PC-9 (cell line): ENCODE results near the gene TPRG1. TPM values are rescaled to one million over a fixed set of nuclear protein-coding genes. Genes with fewer than 3 reads are reported as not detected.

ENCODE experiments used
- BruUV-seq: library from RNA; stranded (reverse); fragments of 400-500 nt; replicated peaks from 2 replicates; lab custom pipeline; 2021; lab: Mats Ljungman, UMichigan
- CTCF ChIA-PET: fragments of 300-600 bp; sonication (Branson Sonifier 250); formaldehyde crosslinking; loops from one replicate; lab custom pipeline; 2022; ENCODE audit warnings: antibody characterized with exemption; lab: Charles Lee
- POLR2A ChIA-PET: fragments of 300-600 bp; sonication (Branson Sonifier 250); formaldehyde crosslinking; loops from one replicate; lab custom pipeline; 2022; ENCODE audit warnings: antibody characterized with exemption; ENCODE audit not compliant: unreplicated experiment; lab: Charles Lee
- DNase-seq, 2 experiments: peaks; one replicate each; pipeline versions ENCODE4 v3.0.0 to v3.0.0-alpha.2; 2015 to 2022; ENCODE audit warnings: mixed read lengths in 1 of 2
- H2AFZ ChIP-seq: fragments of 200-600 bp; sonication (generic); 2 replicates; pipeline ENCODE4 v1.8.1; 2017; ENCODE audit warnings: antibody characterized with exemption
- H3F3A ChIP-seq: fragments of 200-600 bp; sonication (generic); 2 replicates; pipeline ENCODE4 v1.8.1; 2017; ENCODE audit warnings: antibody characterized with exemption, mild to moderate bottlenecking, low read depth; ENCODE audit not compliant: insufficient read depth
- H3K27ac ChIP-seq: fragments of 200-600 bp; sonication (generic); 2 replicates; pipeline ENCODE4 v1.6.1; 2016; ENCODE audit warnings: mixed run types
- H3K27me3 ChIP-seq: fragments of 200-600 bp; sonication (generic); 2 replicates; pipeline ENCODE4 v1.6.1; 2016; ENCODE audit warnings: low read depth, mixed run types; ENCODE audit not compliant: insufficient read depth
- H3K36me3 ChIP-seq: fragments of 200-600 bp; sonication (generic); 2 replicates; pipeline ENCODE4 v1.6.1; 2016; ENCODE audit warnings: low read depth, mixed run types
- H3K4me1 ChIP-seq: fragments of 200-600 bp; sonication (generic); replicated peaks from 2 replicates; pipeline ENCODE4 v1.6.1; 2016; ENCODE audit warnings: mixed run types; ENCODE audit not compliant: insufficient read depth
- H3K4me2 ChIP-seq: fragments of 200-600 bp; sonication (generic); 2 replicates; pipeline ENCODE4 v1.6.1; 2017; ENCODE audit warnings: mixed run types
- H3K4me3 ChIP-seq: fragments of 200-600 bp; sonication (generic); 2 replicates; pipeline ENCODE4 v1.6.1; 2016; ENCODE audit warnings: mixed run types
- H3K79me2 ChIP-seq: fragments of 200-600 bp; sonication (generic); 2 replicates; pipeline ENCODE4 v1.6.1; 2017; ENCODE audit warnings: low read depth, mixed run types
- H3K9me2 ChIP-seq: fragments of 200-600 bp; sonication (generic); 2 replicates; pipeline ENCODE4 v1.8.1; 2017; ENCODE audit warnings: mild to moderate bottlenecking; ENCODE audit not compliant: insufficient read depth
- H3K9me3 ChIP-seq: fragments of 200-600 bp; sonication (generic); 2 replicates; pipeline ENCODE4 v1.8.1; 2016; ENCODE audit warnings: low read depth; ENCODE audit not compliant: insufficient read depth
- H4K20me1 ChIP-seq: fragments of 200-600 bp; sonication (generic); 2 replicates; pipeline ENCODE4 v1.8.1; 2017; ENCODE audit not compliant: insufficient read depth
- EZH2 ChIP-seq: fragments of 200-600 bp; sonication (generic); IDR thresholded peaks from 2 replicates; pipeline ENCODE4 v1.8.0; 2017; ENCODE audit warnings: antibody characterized with exemption, low read depth
- intact Hi-C: fragments of 100-400 bp; cut with micrococcal nuclease; formaldehyde crosslinking; loops from one replicate; pipeline ENCODE4 v1.10.0; 2022; ENCODE audit not compliant: unreplicated experiment
- total RNA-seq: library from RNA; stranded (reverse); gene quantifications from 2 replicates; pipeline ENCODE4 v1.2.3, GENCODE V29; 2021
- TF ChIP-seq, protein P1 (sequence below): fragments of 200-600 bp; sonication (generic); conservative IDR thresholded peaks from 2 replicates; pipeline ENCODE4 v1.6.1; 2017; ENCODE audit warnings: mixed run types, antibody characterized with exemption, mild to moderate bottlenecking, moderate library complexity

The TPRG1 gene
- total RNA-seq, 1 experiment from 2014 or later, result 1.9 TPM

DNA sequence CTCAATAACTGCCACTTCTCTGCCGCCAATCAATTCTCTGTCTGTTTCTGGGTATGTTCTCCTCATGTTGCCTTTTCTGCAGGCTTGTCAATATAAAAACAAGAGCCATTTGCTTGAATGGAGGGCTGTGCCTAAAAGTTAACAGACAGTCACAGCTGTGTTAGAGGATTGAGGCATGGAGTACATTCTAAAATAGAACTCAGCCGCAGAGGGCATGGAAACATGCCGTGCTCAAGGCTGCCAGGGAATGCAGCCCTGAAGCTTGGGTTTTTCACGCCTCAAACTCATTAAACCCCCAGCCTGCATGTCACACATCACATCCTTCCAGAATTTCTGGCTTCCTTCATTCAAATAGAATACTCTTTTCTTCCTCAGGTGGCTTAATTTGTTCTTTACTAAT lies 166.6 kb downstream of the TPRG1 start:
- BruUV-seq, result no TSS peak
- Histone ChIP-seq H3F3A (no peaks in the 10 kb centered on the region), H3K27ac (no peak overlapping the region), H3K36me3 (no peaks in the 10 kb centered on the region), H3K4me2 (no peak overlapping the region), H3K27me3 (no peaks in the 10 kb centered on the region), H4K20me1 (no peaks in the 10 kb centered on the region), H3K9me2 (no peaks in the 10 kb centered on the region), H3K4me1 (peaks cover 17% of the 10 kb centered on the region), H3K4me3 (no peak overlapping the region), H3K79me2 (no peaks in the 10 kb centered on the region), H2AFZ (no peak overlapping the region), H3K9me3 (peaks cover 21% of the 10 kb centered on the region)
- intact Hi-C loops, result no loop called here
- ChIA-PET POLR2A (interaction anchor here (0.7 kb wide), 1 partner anchor 14 kb away, joined by 15 read pairs; no protein-coding TSS in a partner anchor), CTCF (no interaction called here)
- TF ChIP-seq EZH2, result no peak
- TF ChIP-seq, protein P1, sequence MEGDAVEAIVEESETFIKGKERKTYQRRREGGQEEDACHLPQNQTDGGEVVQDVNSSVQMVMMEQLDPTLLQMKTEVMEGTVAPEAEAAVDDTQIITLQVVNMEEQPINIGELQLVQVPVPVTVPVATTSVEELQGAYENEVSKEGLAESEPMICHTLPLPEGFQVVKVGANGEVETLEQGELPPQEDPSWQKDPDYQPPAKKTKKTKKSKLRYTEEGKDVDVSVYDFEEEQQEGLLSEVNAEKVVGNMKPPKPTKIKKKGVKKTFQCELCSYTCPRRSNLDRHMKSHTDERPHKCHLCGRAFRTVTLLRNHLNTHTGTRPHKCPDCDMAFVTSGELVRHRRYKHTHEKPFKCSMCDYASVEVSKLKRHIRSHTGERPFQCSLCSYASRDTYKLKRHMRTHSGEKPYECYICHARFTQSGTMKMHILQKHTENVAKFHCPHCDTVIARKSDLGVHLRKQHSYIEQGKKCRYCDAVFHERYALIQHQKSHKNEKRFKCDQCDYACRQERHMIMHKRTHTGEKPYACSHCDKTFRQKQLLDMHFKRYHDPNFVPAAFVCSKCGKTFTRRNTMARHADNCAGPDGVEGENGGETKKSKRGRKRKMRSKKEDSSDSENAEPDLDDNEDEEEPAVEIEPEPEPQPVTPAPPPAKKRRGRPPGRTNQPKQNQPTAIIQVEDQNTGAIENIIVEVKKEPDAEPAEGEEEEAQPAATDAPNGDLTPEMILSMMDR, result no peak
- no peak for DNase-seq

DNA sequence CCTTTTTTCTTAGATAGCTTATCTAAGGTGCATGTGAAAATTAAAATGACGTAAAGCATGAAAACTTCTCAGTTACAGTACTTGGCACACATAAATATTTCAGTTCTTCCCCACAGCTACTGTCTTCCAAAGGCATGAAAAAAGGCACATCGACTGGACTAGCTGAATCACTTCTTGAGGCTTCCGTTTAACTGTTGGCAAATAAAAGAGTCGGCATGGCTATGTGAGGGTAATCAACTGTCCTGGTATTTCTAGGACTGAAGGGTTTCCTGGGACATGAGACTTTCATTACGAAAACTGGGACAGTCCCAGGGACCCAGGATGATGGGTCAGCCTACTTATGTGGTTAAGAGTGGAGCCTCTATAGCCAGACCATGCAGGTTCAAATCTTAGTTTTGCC lies 168.2 kb downstream of the TPRG1 start:
- Histone ChIP-seq H3K27me3 (no peaks in the 10 kb centered on the region), H3K79me2 (no peaks in the 10 kb centered on the region), H3K27ac (no peak overlapping the region), H3K9me2 (no peaks in the 10 kb centered on the region), H3K9me3 (peaks cover 21% of the 10 kb centered on the region), H3K4me2 (no peak overlapping the region), H2AFZ (no peak overlapping the region), H3K36me3 (no peaks in the 10 kb centered on the region), H3F3A (no peaks in the 10 kb centered on the region), H3K4me3 (no peak overlapping the region), H4K20me1 (no peaks in the 10 kb centered on the region), H3K4me1 (peaks cover 17% of the 10 kb centered on the region)
- POLR2A ChIA-PET, result interaction anchor here (0.5 kb wide), 1 partner anchor 173 kb away, joined by 6 read pairs; no protein-coding TSS in a partner anchor
- TF ChIP-seq, protein P1, result no peak
- TF ChIP-seq EZH2, result no peak
- DNase-seq, result no peak
- intact Hi-C loops, result no loop called here
- CTCF ChIA-PET, result no interaction called here
- BruUV-seq, result no TSS peak

DNA sequence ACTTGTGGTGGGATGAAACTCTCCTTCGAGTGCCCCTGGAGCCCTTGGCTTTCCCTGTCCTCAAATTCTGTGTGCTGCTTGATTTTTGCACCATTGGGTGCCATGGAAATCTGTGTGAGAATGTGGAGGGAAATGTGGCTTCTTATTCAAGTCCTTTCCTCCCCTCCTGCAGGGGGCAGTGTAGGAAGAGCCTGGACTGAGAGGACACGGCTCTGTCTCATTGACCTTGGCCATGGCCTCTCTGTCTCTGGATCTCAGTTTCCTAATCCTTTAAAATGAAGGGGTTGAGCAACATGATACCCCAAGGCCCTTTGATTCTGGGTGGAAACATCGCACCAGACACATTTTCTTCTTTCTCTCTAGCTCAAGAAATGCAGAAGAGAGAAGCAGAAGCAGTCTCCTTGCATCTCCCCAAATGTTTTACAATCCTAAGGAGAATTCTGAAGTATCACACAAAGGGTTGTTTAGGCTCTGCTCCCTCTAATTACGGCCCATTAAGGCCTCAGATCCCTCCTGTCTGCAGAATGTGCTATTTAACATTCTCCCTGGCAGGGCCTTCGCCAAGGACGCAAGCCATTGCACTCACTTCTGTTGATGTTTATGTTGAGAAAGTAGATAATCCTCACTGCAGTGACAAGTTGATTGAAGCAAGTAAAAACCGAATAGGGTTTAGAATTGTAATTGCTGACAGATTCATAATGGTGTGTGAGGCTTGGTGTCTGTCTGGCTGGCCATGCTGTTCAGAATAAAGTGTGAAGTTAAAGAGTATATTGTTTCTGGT lies 169.1 kb downstream of the TPRG1 start:
- Histone ChIP-seq H3K27me3 (no peaks in the 10 kb centered on the region), H3K9me2 (no peaks in the 10 kb centered on the region), H4K20me1 (no peaks in the 10 kb centered on the region), H3K79me2 (no peaks in the 10 kb centered on the region), H3K36me3 (no peaks in the 10 kb centered on the region), H3K4me2 (no peak overlapping the region), H3K4me3 (no peak overlapping the region), H3K27ac (no peak overlapping the region), H3K9me3 (peaks cover 21% of the 10 kb centered on the region), H3F3A (no peaks in the 10 kb centered on the region), H3K4me1 (peaks cover 17% of the 10 kb centered on the region), H2AFZ (no peak overlapping the region)
- intact Hi-C loops, result no loop called here
- POLR2A ChIA-PET, result no interaction called here
- CTCF ChIA-PET, result interaction anchor here (0.6 kb wide), 1 partner anchor 163 kb away, joined by 3 read pairs; no protein-coding TSS in a partner anchor
- no peak for TF ChIP-seq EZH2
- TF ChIP-seq, protein P1, result no peak; the same call in 1 of the 2 replicates
- no TSS peak for BruUV-seq
- peak in 1 of 2 experiments; percentile 29 for DNase-seq
